HFFc6 (cell line): ENCODE data around the gene BMP2. TPM values are rescaled to one million over a fixed set of nuclear protein-coding genes. Genes with fewer than 3 reads are reported as not detected.

Experiments
- DNase-seq: peaks from one replicate; pipeline ENCODE4 v3.0.0-alpha.2; 2018
- H3K27ac Mint-ChIP-seq: 2 replicates; pipeline ENCODE4 v1.8.0; 2020; ENCODE audit warnings: mild to moderate bottlenecking, mixed read lengths
- H3K27me3 Mint-ChIP-seq: 2 replicates; pipeline ENCODE4 v1.8.0; 2021; ENCODE audit warnings: mild to moderate bottlenecking, moderate library complexity, mixed read lengths; ENCODE audit not compliant: insufficient read depth
- H3K36me3 Mint-ChIP-seq: 2 replicates; pipeline ENCODE4 v1.8.0; 2021; ENCODE audit warnings: low read depth, mixed read lengths
- H3K4me1 Mint-ChIP-seq: 2 replicates; pipeline ENCODE4 v1.8.0; 2020; ENCODE audit warnings: low read depth, mixed read lengths
- H3K4me3 Mint-ChIP-seq: 2 replicates; pipeline ENCODE4 v1.8.0; 2020; ENCODE audit warnings: mild to moderate bottlenecking, moderate library complexity, mixed read lengths
- H3K9me3 Mint-ChIP-seq: 2 replicates; pipeline ENCODE4 v1.8.0; 2020; ENCODE audit warnings: mild to moderate bottlenecking, mixed read lengths
- total RNA-seq, 6 experiments: library from RNA; stranded (reverse); fragmentation: NEBNext Ultra II Directional; extraction: Animal tissue kit (Norgen Biotek cat#: 25700); gene quantifications; 2 replicates in 1 of 6; 3 replicates in 5 of 6; pipeline ENCODE4 v1.2.3, GENCODE V29; 2021
- TF ChIP-seq, protein P1 (sequence below): fragments of 200-600 bp; sonication (generic); IDR thresholded peaks from 2 replicates; pipeline ENCODE4 v1.5.0; 2021; ENCODE audit warnings: antibody characterized with exemption, mild to moderate bottlenecking

BMP2 gene
- total RNA-seq, 6 experiments from 2014 or later: 0.05 to 0.07 (median 0.05) TPM; not detected in 3

DNA sequence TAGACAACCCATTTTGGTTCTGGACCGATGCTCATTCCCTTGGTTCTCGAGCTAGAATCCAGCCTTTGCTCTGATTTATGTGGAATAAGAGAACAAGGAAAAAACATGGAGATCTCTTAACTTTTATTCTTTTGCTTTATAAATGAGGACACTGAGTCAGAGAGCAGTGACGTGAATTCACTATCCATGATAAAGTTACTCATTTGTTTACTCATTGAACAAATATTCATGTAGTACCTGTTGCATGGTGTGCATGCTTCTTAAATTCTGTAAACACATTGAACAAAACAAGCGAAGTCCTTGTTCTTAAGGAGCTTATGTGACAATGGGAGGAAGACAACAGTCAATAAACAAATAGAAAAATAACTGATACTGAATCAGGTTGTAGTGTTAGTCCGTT lies 56.9 kb downstream of the BMP2 start:
- Mint-ChIP-seq H3K36me3 (no peaks in the 10 kb centered on the region), H3K27me3 (no peaks in the 10 kb centered on the region), H3K4me1 (no peaks in the 10 kb centered on the region), H3K9me3 (peaks cover 20% of the 10 kb centered on the region), H3K27ac (no peak overlapping the region), H3K4me3 (no peak overlapping the region)
- TF ChIP-seq, protein P1, sequence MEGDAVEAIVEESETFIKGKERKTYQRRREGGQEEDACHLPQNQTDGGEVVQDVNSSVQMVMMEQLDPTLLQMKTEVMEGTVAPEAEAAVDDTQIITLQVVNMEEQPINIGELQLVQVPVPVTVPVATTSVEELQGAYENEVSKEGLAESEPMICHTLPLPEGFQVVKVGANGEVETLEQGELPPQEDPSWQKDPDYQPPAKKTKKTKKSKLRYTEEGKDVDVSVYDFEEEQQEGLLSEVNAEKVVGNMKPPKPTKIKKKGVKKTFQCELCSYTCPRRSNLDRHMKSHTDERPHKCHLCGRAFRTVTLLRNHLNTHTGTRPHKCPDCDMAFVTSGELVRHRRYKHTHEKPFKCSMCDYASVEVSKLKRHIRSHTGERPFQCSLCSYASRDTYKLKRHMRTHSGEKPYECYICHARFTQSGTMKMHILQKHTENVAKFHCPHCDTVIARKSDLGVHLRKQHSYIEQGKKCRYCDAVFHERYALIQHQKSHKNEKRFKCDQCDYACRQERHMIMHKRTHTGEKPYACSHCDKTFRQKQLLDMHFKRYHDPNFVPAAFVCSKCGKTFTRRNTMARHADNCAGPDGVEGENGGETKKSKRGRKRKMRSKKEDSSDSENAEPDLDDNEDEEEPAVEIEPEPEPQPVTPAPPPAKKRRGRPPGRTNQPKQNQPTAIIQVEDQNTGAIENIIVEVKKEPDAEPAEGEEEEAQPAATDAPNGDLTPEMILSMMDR: no peak
- no peak for DNase-seq

DNA sequence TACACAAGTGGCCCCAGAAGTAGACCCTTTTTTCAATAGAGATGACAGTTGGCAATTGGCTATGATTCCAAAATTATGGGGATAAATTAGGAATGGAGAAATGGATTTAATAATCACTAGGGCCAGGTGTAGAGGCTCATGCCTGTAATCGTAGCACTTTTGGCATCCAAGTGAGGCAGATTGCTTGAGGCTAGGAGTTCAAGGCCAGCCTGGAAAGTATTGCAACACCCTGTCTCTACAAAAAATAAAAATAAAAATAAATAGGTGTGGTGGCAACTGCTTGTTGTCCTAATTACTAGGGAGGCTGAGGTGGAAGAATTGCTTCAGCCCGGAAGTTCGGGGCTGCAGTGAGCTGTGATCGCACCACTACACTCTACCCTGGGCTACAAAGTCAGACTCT lies 60.0 kb downstream of the BMP2 start:
- Mint-ChIP-seq H3K9me3 (peaks cover 15% of the 10 kb centered on the region; the same call in 1 of the 2 replicates), H3K4me3 (no peak overlapping the region), H3K4me1 (no peaks in the 10 kb centered on the region), H3K27ac (no peak overlapping the region), H3K36me3 (no peaks in the 10 kb centered on the region), H3K27me3 (no peaks in the 10 kb centered on the region)
- TF ChIP-seq, protein P1: no peak
- DNase-seq: no peak

DNA sequence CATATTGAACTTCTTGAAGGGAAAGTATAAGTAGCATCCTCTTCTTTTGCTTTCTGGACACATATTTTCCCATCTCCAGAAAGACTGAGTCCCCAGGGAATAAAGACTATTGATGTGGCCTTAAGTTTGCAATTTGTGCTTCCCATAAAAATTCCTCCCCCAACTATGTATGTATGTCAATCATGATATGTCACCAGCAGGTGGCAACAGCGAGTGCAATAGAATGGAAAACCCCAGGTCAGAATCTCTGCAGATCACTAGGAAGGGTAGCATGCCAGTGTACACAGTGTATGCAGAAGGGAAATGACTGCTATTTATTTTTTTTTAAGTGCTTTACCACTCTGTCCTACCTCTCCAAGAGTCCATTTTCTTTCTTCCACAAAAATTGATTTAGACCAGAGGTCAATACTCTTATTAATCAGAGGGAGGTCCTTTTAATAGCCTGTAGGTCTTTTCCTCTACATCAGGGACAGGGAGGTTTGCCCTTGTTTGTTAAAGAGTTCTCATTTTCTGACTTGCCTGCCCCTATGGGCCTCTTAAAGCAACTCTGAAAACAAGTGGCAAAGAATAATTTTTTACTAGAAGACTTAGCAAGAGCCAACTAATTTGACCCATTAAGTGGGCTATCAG lies 61.4 kb downstream of the BMP2 start:
- TF ChIP-seq, protein P1: peak; percentile 80
- DNase-seq: peak; percentile 15
- Mint-ChIP-seq H3K9me3 (peaks cover 10% of the 10 kb centered on the region; the same call in 1 of the 2 replicates), H3K4me1 (no peaks in the 10 kb centered on the region), H3K27me3 (no peaks in the 10 kb centered on the region), H3K36me3 (no peaks in the 10 kb centered on the region), H3K4me3 (no peak overlapping the region), H3K27ac (no peak overlapping the region)

DNA sequence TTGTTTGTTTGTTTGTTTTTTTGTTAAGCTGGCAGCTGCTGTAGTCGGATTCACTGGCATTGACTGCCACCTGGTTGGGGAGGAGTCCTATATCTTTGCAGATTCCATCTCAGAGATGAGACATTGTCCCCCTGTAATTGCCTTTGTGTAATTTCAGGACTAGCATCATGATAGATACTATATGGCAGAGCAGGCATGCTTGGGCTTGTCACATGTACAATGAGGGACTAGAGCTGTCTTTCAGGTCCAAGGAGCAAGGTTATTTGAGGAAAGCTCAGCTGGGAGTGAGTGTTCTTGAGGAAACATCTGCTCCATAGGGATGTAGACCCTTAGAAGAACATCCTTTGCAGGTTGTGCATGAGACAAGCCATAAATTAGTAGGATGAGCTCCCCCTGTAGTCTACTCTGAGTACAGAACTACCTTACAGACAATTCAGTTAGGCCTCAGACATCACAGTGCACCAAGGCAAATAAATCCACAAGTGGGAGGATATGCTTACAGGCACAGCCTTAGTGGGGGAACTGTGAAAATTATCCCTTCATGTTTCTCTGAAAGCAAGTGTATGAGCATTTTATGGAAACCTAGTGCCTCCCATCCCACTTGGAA lies 62.1 kb downstream of the BMP2 start:
- H3K4me3 Mint-ChIP-seq: no peak overlapping the region
- H3K36me3 Mint-ChIP-seq: no peaks in the 10 kb centered on the region
- H3K27me3 Mint-ChIP-seq: no peaks in the 10 kb centered on the region
- TF ChIP-seq, protein P1: no peak; the same call in 1 of the 2 replicates
- no peaks in the 10 kb centered on the region for H3K4me1 Mint-ChIP-seq
- peaks cover 5% of the 10 kb centered on the region; the same call in 1 of the 2 replicates for H3K9me3 Mint-ChIP-seq
- no peak for DNase-seq
- no peak overlapping the region for H3K27ac Mint-ChIP-seq
